Lower lobe of right lung (tissue), 2 donors: ENCODE measurements around the gene LRTM2. TPM values are rescaled to one million over a fixed set of nuclear protein-coding genes. Genes with fewer than 3 reads are reported as not detected.

Experiments
- ATAC-seq, 2 donors: fragments of 200-7000 bp; cut with Tn5 transposase; one replicate each; pipeline ENCODE4 v1.9.1; 2020 to 2022; ENCODE audit warnings: mild to moderate bottlenecking in 2 of 2, moderate library complexity in 2 of 2
- DNase-seq: peaks from one replicate; pipeline ENCODE4 v3.0.0-alpha.2; 2020
- H3K27ac ChIP-seq: fragments of 200-600 bp; one replicate; pipeline ENCODE4 v1.8.0; 2022
- H3K27me3 ChIP-seq: fragments of 200-600 bp; one replicate; pipeline ENCODE4 v1.8.0; 2022; ENCODE audit warnings: low read depth
- H3K36me3 ChIP-seq: fragments of 200-600 bp; one replicate; pipeline ENCODE4 v1.8.0; 2022; ENCODE audit warnings: mild to moderate bottlenecking
- H3K4me1 ChIP-seq: fragments of 200-600 bp; one replicate; pipeline ENCODE4 v1.8.0; 2022
- H3K4me3 ChIP-seq: fragments of 200-600 bp; one replicate; pipeline ENCODE4 v1.8.0; 2022; ENCODE audit warnings: mild to moderate bottlenecking
- H3K9me3 ChIP-seq: fragments of 200-600 bp; one replicate; pipeline ENCODE4 v1.8.0; 2022
- CTCF ChIP-seq: fragments of 200-600 bp; IDR thresholded peaks from one replicate; pipeline ENCODE4 v1.8.0; 2022; ENCODE audit warnings: antibody characterized with exemption, mild to moderate bottlenecking
- intact Hi-C: fragments of 100-400 bp; cut with DNase I; formaldehyde crosslinking; loops from one replicate; pipeline ENCODE4 v1.11.0; 2022
- total RNA-seq: library from RNA; stranded (reverse); fragmentation: NEBNext Ultra II Directional; extraction: Animal tissue kit (Norgen Biotek cat#: 25700); gene quantifications from one replicate; pipeline ENCODE4 v1.2.1, GENCODE V29; 2021
- donor health status: DM: no; HTN: yes; CAD: no; lungs with severe emphysema.

Gene LRTM2
- total RNA-seq, 1 donor from 2014 or later: not detected

GRCh38 chr12:1841586-1842182 is 21.3 kb downstream of the LRTM2 start:
- intact Hi-C loops: no loop called here
- Histone ChIP-seq H3K4me3 (no peak overlapping the region), H3K36me3 (no peaks in the 10 kb centered on the region), H3K27me3 (peaks cover 31% of the 10 kb centered on the region), H3K27ac (no peak overlapping the region), H3K9me3 (no peaks in the 10 kb centered on the region), H3K4me1 (no peaks in the 10 kb centered on the region)
- no peak for ATAC-seq
- no peak for TF ChIP-seq CTCF
- DNase-seq: no peak

DNA sequence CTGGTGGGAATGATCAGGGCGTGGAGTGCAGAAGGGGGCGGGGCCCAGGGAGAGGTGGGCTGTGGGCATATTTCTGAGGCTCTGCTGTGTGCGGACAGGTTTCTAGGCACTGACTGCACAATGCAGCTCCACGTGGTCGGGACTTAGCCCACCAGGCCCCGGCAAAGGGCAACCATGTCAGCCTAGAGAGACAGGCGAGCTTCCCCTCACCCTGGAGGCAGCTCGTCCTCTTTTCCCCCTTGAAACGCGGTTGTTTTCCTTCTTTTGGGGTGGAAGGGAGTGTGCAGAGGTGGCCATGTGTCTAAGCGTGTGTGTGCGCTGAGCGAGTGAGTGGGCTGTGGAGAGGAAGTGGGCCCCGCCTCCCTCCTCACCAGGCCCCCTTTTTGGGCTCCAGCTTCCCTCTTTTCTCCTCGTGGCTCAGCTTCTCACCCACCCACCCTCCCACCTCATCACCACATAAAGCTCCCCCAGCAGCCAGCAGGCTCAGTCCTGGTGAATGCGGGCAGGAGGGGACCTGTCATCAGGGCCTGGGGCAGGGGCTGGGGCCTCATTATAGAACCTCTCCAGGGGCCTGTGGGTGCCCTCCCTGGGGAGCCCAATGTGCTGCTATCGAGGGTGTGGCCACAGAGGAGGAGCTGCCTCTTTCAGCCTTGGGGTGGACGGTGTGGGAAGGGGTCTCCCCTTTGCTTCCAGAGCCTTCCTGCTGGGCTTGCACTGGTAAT is 22.0 kb downstream of the LRTM2 start:
- H3K4me1 ChIP-seq: no peaks in the 10 kb centered on the region
- TF ChIP-seq CTCF: no peak
- peaks cover 26% of the 10 kb centered on the region for H3K27me3 ChIP-seq
- intact Hi-C loops: no loop called here
- H3K36me3 ChIP-seq: no peaks in the 10 kb centered on the region
- no peaks in the 10 kb centered on the region for H3K9me3 ChIP-seq
- H3K27ac ChIP-seq: no peak overlapping the region
- H3K4me3 ChIP-seq: no peak overlapping the region
- no peak for ATAC-seq
- peak; percentile 48 for DNase-seq

GRCh38 chr12:1842905-1843640 is 22.7 kb downstream of the LRTM2 start:
- Histone ChIP-seq H3K4me1 (no peaks in the 10 kb centered on the region), H3K9me3 (no peaks in the 10 kb centered on the region), H3K27ac (no peak overlapping the region), H3K36me3 (no peaks in the 10 kb centered on the region), H3K27me3 (peaks cover 26% of the 10 kb centered on the region), H3K4me3 (no peak overlapping the region)
- intact Hi-C loops: no loop called here
- ATAC-seq (no peak), DNase-seq (peak; percentile 30)
- TF ChIP-seq CTCF: no peak

DNA sequence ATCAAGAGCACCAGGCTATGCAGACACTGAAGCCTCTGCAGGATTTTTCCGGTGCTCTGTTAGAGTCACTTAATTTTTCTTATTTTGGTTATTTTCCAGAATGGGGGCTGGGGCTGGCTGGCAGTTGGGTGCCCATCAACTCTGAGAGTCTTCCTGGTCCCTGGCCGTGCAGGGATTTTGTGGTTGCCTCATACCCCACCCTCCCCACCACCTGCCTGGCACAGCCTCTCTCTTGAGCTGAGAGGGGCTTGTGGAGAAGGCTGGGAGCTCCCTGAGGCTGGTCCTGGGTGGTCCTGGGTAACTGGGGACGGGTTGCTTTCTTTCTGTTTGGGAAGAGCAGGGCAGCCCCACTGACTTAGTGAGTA is 23.3 kb downstream of the LRTM2 start:
- intact Hi-C loops: no loop called here
- peak; percentile 14 for DNase-seq
- TF ChIP-seq CTCF: no peak

DNA sequence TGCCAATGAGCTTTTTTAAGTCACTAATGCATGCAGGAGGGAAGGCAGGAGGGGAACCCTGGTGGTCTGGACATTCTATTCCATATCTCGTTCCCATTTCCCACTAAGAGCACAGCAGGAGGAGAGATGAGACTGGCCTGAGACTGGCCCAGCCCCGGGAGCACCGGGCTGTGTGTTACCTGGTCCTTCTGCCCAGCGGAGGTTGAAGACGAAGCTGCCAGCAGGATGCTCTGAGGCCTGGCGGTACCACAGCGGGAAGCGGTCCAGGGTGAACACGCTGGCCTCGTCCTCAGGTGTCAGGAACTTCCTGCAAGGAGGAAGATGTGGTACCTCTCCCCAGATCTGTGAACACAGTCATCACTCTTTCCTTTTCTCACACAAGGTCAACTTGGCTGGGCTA is 23.9 kb downstream of the LRTM2 start:
- ATAC-seq (no peak), DNase-seq (peak; percentile 36)
- H3K27ac ChIP-seq: no peak overlapping the region
- TF ChIP-seq CTCF: no peak
- H3K4me1 ChIP-seq: no peaks in the 10 kb centered on the region
- no peak overlapping the region for H3K4me3 ChIP-seq
- H3K9me3 ChIP-seq: no peaks in the 10 kb centered on the region
- no peaks in the 10 kb centered on the region for H3K36me3 ChIP-seq
- peaks cover 26% of the 10 kb centered on the region for H3K27me3 ChIP-seq
- intact Hi-C loops: no loop called here

More for the DNA sequence above, 23.3 kb downstream of the LRTM2 start:
- no peaks in the 10 kb centered on the region for H3K4me1 ChIP-seq
- no peak for ATAC-seq
- no peaks in the 10 kb centered on the region for H3K36me3 ChIP-seq
- no peak overlapping the region for H3K27ac ChIP-seq
- H3K9me3 ChIP-seq: no peaks in the 10 kb centered on the region
- no peak overlapping the region for H3K4me3 ChIP-seq
- peaks cover 26% of the 10 kb centered on the region for H3K27me3 ChIP-seq
